Memory B cell (primary cell): ENCODE results near the gene IPO11.
"Not testable (repeated sequence)": the region's sequence is repeated elsewhere in the genome, so short reads cannot be mapped to it uniquely, and the experiment has no call there.

Experiments used
- ATAC-seq: fragments of 150-1000 bp; cut with Tn5 transposase; 2 replicates; pipeline ENCODE4 v1.10.0; 2021; ENCODE audit warnings: low read depth, mild to moderate bottlenecking, moderate library complexity
- DNase-seq, 2 donors: peaks; one replicate each; pipeline ENCODE4 v3.0.0; 2022; ENCODE audit warnings: low spot score in 2 of 2
- H3K27ac Mint-ChIP-seq: one replicate; pipeline ENCODE4 v1.8.0; 2022; ENCODE audit warnings: mild to moderate bottlenecking, moderate library complexity, mixed read lengths
- H3K27me3 Mint-ChIP-seq: one replicate; pipeline ENCODE4 v1.8.0; 2022; ENCODE audit warnings: mixed read lengths
- H3K36me3 Mint-ChIP-seq: one replicate; pipeline ENCODE4 v1.8.0; 2022; ENCODE audit warnings: mild to moderate bottlenecking, mixed read lengths
- H3K4me1 Mint-ChIP-seq: one replicate; pipeline ENCODE4 v1.8.0; 2022; ENCODE audit warnings: mixed read lengths
- H3K4me3 Mint-ChIP-seq: one replicate; pipeline ENCODE4 v1.8.0; 2022; ENCODE audit warnings: mild to moderate bottlenecking, moderate library complexity, mixed read lengths
- H3K9me3 Mint-ChIP-seq: one replicate; pipeline ENCODE4 v1.8.0; 2022; ENCODE audit warnings: mixed read lengths

IPO11 gene

DNA sequence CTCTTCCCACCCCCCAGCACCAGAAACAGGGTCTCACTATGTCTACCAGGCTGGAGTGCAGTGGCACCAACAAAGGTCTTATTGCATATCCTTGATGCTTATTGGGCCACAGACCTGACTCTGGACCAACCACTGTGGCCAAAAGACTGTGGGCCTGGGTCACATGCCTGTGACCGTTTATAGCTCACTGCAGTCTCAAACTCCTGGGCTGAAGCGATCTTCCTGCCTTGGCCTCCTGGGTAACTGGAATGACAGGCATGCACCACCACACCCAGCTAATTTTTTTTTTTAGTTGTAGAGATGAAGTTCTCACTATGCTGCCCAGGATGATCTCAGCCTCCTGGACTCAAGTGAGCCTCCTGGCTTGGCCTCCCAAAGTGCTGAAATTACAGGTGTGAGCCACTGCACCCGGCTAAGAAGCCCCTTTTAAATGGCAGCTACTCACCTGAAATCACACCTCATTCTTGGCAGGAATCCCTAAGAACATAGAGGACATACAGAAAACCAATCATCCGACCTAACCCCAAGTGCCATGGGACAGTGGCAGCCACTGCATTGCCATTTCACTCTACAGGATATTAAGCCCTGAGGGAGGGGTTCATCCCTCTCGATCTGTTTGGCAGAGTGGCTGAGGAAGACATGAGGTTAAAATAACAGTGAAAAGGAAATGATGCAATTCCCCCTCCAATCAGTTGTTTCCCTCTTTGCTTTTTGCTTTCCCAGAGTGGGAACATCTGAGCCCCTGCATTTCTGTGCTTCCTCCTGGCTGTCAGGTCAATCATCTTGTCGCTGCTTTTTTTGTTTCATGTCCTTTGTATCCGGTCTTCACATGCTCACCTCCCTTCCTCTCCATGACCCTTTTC lies 240.7 kb downstream of the IPO11 start:
- Mint-ChIP-seq H3K27me3 (peaks cover 4% of the 10 kb centered on the region), H3K4me3 (no peak overlapping the region), H3K36me3 (peaks cover 4% of the 10 kb centered on the region), H3K27ac (peak overlapping the region; percentile 0), H3K9me3 (no peaks in the 10 kb centered on the region), H3K4me1 (peaks cover 2% of the 10 kb centered on the region)
- ATAC-seq (no peak), DNase-seq (no peak)

DNA sequence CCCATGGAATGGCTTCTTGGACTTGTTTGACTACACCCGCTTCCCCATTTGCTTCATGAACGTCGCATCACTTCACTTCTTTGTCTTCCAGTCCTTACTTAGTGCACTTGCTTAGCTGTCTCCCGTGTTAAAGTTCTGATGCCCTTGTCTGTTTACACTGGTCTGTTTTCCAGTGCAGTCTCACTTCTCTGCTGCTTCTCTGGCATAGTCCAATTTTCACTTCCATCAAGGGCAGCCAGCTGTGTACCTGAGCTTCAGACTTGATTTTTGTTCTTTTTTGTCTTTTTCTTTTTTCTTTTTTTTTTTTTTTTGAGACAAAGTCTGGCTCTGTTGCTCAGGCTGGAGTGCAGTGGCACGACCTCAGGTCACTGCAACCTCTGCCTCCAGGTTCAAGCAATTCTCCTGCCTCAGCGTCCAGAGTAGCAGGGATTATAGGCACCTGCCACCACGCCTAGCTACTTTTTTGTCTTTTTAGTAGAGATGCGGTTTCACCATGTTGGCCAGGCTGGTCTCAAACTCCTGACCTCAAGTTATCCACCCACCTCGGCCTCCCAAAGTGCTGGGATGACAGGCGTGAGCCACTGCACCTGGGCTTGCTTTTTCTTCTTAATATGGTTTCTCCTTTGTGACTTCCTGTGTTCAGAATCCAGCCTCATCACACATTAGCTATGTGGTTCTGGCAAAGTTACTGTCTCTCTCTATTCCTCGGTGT lies 241.5 kb downstream of the IPO11 start:
- DNase-seq, result no peak
- H3K27ac Mint-ChIP-seq, result peak overlapping the region; percentile 0

DNA sequence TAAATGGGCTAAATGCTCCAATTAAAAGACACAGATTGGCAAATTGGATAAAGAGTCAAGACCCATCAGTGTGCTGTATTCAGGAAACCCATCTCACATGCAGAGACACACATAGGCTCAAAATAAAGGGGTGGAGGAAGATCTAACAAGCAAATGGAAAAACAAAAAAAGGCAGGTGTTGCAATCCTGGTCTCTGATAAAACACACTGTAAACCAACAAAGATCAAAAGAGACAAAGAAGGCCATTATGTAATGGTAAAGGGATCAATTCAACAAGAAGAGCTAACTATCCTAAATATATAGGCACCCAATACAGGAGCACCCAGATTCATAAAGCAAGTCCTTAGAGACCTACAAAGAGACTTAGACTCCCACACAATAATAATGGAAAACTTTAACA lies 245.2 kb downstream of the IPO11 start:
- DNase-seq, H3K36me3 Mint-ChIP-seq, H3K9me3 Mint-ChIP-seq, H3K4me3 Mint-ChIP-seq, H3K27me3 Mint-ChIP-seq, H3K4me1 Mint-ChIP-seq, ATAC-seq, H3K27ac Mint-ChIP-seq: not testable (repeated sequence)

More for the DNA sequence above, 241.5 kb downstream of the IPO11 start:
- no peaks in the 10 kb centered on the region for H3K9me3 Mint-ChIP-seq
- H3K36me3 Mint-ChIP-seq, result peaks cover 4% of the 10 kb centered on the region
- H3K27me3 Mint-ChIP-seq, result peaks cover 4% of the 10 kb centered on the region
- H3K4me3 Mint-ChIP-seq, result no peak overlapping the region
- no peak for ATAC-seq
- H3K4me1 Mint-ChIP-seq, result peaks cover 2% of the 10 kb centered on the region

DNA sequence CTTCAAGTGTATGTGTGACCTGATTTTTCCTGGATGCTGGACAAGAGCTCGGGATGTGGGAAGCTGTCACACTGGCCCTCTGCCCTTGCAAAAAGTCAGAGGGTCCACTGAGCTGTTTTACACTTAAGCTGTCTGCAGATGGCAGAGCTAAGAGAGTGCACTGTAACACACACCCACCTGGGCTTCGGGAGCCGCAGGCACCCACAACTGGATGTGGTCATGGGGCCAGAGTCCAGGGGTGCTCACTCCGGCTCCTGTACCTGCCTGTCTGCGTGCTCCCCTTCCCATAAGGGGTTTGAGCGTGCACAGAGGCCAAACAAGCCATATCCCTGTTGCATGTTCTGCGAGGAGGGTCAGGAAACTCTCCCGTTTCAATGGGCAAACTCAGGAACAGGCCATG lies 248.6 kb downstream of the IPO11 start:
- DNase-seq (no peak), ATAC-seq (no peak)
- H3K27ac Mint-ChIP-seq, result no peak overlapping the region
- no peaks in the 10 kb centered on the region for H3K4me1 Mint-ChIP-seq
- no peak overlapping the region for H3K4me3 Mint-ChIP-seq
- H3K36me3 Mint-ChIP-seq, result no peaks in the 10 kb centered on the region
- H3K27me3 Mint-ChIP-seq, result no peaks in the 10 kb centered on the region
- H3K9me3 Mint-ChIP-seq, result peaks cover 5% of the 10 kb centered on the region

DNA sequence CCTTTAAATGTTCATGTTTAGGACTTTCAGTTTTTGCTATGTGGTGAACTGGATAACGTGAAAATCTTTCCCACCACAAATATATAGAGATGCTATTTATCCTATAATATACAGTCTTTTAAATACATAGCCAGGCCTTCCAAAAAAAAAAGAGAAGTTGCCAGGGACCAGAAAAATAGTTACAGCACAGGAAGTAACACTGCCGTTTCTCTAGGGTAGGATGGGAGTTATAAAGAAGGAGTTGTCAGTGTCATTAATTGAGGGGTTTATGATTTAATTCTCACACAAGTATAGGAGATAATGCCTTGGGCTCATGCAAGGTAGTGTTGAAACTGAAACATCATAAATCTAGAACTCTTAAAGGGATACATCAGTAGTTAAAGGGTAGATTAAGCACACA lies 250.0 kb downstream of the IPO11 start:
- H3K9me3 Mint-ChIP-seq, result peaks cover 5% of the 10 kb centered on the region
- H3K27ac Mint-ChIP-seq, result no peak overlapping the region
- no peaks in the 10 kb centered on the region for H3K4me1 Mint-ChIP-seq

DNA sequence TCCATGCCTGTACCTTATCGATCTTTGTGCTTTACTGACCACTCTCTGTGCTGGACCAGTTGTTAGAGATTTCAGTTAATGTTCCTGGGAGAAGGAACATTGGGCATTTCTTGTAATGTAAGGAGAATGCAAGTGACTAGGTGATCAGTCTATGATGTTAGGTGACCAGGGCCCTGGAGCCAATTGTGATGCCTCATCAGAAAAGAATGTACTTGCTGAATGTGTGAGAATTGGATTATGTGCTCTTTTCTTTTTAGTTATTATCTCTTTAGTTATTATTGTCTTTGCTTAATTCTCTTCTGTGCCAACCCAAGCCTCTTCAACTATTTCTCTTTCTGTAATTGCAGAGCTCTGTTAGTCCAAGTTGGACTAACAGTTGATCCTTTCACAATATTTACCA lies 258.9 kb downstream of the IPO11 start:
- no peaks in the 10 kb centered on the region for H3K4me1 Mint-ChIP-seq
- peaks cover 8% of the 10 kb centered on the region for H3K9me3 Mint-ChIP-seq
- no peaks in the 10 kb centered on the region for H3K27me3 Mint-ChIP-seq
- no peak for DNase-seq
- peaks cover 3% of the 10 kb centered on the region for H3K36me3 Mint-ChIP-seq
- no peak overlapping the region for H3K27ac Mint-ChIP-seq
- no peak for ATAC-seq
- H3K4me3 Mint-ChIP-seq, result no peak overlapping the region

More for the DNA sequence above, 250.0 kb downstream of the IPO11 start:
- Mint-ChIP-seq H3K4me3 (no peak overlapping the region), H3K36me3 (no peaks in the 10 kb centered on the region), H3K27me3 (no peaks in the 10 kb centered on the region)
- no peak for ATAC-seq
- DNase-seq, result no peak

DNA sequence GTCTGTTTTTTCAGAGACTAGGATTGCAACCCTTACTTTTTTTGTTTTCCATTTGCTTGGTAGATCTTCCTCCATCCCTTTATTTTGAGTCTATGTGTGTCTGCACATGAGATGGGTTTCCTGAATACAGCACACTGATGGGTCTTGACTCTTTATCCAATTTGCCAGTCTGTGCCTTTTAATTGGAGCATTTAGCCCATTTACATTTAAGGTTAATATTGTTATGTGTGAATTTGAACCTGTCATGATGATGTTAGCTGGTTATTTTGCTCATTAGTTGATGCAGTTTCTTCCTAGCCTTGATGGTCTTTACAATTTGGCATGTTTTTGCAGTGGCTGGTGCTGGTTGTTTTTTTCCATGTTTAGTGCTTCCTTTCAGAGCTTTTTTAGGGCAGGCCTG lies 264.0 kb downstream of the IPO11 start:
- H3K36me3 Mint-ChIP-seq, ATAC-seq: not testable (repeated sequence)

More for the DNA sequence above, 264.0 kb downstream of the IPO11 start:
- not testable (repeated sequence) for H3K27me3 Mint-ChIP-seq, H3K27ac Mint-ChIP-seq, H3K4me1 Mint-ChIP-seq, H3K4me3 Mint-ChIP-seq, DNase-seq
- peaks cover 13% of the 10 kb centered on the region for H3K9me3 Mint-ChIP-seq
